ENCODE results near the gene AFG1L. TPM values are rescaled to one million over a fixed set of nuclear protein-coding genes. Genes with fewer than 3 reads are reported as not detected.

AFG1L gene
- total RNA-seq, 1 experiment from 2014 or later = 4.9 TPM

DNA sequence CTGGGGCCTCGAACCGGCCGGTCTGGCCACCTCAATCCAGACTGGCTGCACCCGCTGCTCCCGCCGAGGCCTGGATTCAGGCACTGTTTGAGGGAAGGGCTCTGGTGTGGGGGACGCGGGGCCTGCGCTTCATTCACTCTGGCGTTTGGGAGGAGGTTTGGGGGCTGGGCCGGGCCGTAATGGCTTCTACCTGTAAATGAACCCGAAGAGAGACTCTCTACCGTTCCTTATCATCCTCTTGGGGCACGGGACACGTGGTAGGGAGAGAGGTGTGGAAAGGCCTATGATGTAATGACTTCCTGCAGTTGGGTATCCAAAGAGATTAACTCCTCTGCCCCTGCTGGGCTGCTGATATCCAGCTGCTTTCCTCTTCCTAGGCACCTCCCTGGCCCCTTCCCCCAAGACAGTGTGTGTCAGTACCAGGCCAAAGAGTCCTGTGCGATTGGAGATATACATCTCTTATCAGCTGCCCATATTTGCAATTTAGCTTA is 267.7 kb downstream of the AFG1L start:
- Histone ChIP-seq H3K9me3 (ENCODE audit: control insufficient read depth in 1 of 2, insufficient read depth in 1 of 2, low read depth in 1 of 2, low read length in 2 of 2) (no peaks in the 10 kb centered on the region), H2AFZ (ENCODE audit: low read depth, low read length, poor library complexity, severe bottlenecking) (no peak overlapping the region), H3K27ac (ENCODE audit: low read depth, low read length) (peak overlapping the region; percentile 45), H3K27me3 (ENCODE audit: insufficient read depth, low read length) (no peaks in the 10 kb centered on the region), H3K9me2 (ENCODE audit: insufficient read depth) (no peaks in the 10 kb centered on the region), H3K4me1 (ENCODE audit: control insufficient read depth in 1 of 2, insufficient read depth in 2 of 2, low read length in 2 of 2) (peaks cover 43 to 56% of the 10 kb centered on the region in 2 experiments), H3K4me3 (replicated peaks in 1 of 2; ENCODE audit: low read depth in 1 of 2, low read length in 2 of 2) (peak overlapping the region; percentile 52 to 86), H3K9ac (ENCODE audit: low read length) (peak overlapping the region; percentile 77), H4K20me1 (ENCODE audit: insufficient read depth) (peaks cover 4% of the 10 kb centered on the region; the same call in 1 of the 2 replicates), H3K36me3 (ENCODE audit: control insufficient read depth in 1 of 2, insufficient read depth in 2 of 2, low read length in 2 of 2) (peaks cover 3 to 8% of the 10 kb centered on the region in 2 experiments; a peak in 2 of 4 replicates), H3K79me2 (ENCODE audit: insufficient read depth, low read length) (peaks cover 60% of the 10 kb centered on the region), H3K4me2 (ENCODE audit: low read length) (peak overlapping the region; percentile 92)
- no peak for TF ChIP-seq POLR2A (IDR thresholded peaks at IDR 0.05; ENCODE audit: borderline replicate concordance, extremely low read depth, insufficient read depth, insufficient read length)
- peak; percentile 18; the same call in 1 of the 2 replicates for TF ChIP-seq ZFX (IDR thresholded peaks at IDR 0.05)
- TF ChIP-seq, protein P1, sequence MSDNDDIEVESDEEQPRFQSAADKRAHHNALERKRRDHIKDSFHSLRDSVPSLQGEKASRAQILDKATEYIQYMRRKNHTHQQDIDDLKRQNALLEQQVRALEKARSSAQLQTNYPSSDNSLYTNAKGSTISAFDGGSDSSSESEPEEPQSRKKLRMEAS (IDR thresholded peaks at IDR 0.05) = no peak
- TF ChIP-seq ELF1 (IDR thresholded peaks at IDR 0.05; ENCODE audit: borderline replicate concordance, low read depth) = no peak
- TF ChIP-seq ZNF274 (IDR thresholded peaks at IDR 0.05; ENCODE audit: low read depth, low read length) = no peak
- no peak for TF ChIP-seq EGR1 (IDR thresholded peaks at IDR 0.05; ENCODE audit: low read depth)
- peak; percentile 51; the same call in 1 of the 2 replicates for TF ChIP-seq POLR2AphosphoS5 (IDR thresholded peaks at IDR 0.05; ENCODE audit: low read depth, low read length)
- RAD21 ChIA-PET (ENCODE audit: low non-redundant PET in 1 of 2, low total read pairs in 2 of 2, uncharacterized antibody in 2 of 2, unreplicated experiment in 2 of 2) = no interaction called here
- DNase-seq (ENCODE audit: low read depth, low spot score) (peak; percentile 69), ATAC-seq (no peak)
- POLR2A ChIA-PET = no interaction called here
- CTCF ChIA-PET = no interaction called here
- no TSS peak for BruUV-seq (replicated peaks)
- intact Hi-C loops (cut with micrococcal nuclease) = loop anchor here (5.0 kb wide), 2 partner anchors 110 to 820 kb away; partner anchors contain the start of gene CD164

DNA sequence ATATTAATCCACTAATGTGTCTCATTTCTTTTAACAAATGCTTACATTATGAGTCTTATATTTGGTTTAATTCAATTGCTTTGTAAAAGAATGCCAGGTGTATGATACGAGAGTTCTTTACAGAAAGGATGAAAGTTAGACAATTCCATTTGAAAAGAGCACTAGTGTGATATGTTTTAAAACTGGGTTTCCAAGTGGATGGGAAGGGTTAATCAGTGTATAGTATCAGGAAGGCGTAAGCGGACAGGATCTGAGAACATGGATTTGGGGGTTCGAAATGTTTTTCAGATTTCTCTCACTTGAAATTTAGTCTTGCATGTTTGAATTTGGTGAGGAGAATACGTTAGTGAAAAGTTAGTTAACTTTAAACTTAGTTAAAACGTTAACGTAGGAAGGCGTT is 268.4 kb downstream of the AFG1L start:
- DNase-seq (ENCODE audit: low read depth, low spot score) = no peak
- no peaks in the 10 kb centered on the region for H3K9me3 ChIP-seq (ENCODE audit: control insufficient read depth in 1 of 2, insufficient read depth in 1 of 2, low read depth in 1 of 2, low read length in 2 of 2)
- H3K27ac ChIP-seq (ENCODE audit: low read depth, low read length) = no peak overlapping the region; the same call in 1 of the 2 replicates
- TF ChIP-seq, protein P1 (IDR thresholded peaks at IDR 0.05) = no peak
- TF ChIP-seq JUND (IDR thresholded peaks at IDR 0.05) = no peak
- TF ChIP-seq EGR1 (IDR thresholded peaks at IDR 0.05; ENCODE audit: low read depth) = no peak
- TF ChIP-seq, protein P2, sequence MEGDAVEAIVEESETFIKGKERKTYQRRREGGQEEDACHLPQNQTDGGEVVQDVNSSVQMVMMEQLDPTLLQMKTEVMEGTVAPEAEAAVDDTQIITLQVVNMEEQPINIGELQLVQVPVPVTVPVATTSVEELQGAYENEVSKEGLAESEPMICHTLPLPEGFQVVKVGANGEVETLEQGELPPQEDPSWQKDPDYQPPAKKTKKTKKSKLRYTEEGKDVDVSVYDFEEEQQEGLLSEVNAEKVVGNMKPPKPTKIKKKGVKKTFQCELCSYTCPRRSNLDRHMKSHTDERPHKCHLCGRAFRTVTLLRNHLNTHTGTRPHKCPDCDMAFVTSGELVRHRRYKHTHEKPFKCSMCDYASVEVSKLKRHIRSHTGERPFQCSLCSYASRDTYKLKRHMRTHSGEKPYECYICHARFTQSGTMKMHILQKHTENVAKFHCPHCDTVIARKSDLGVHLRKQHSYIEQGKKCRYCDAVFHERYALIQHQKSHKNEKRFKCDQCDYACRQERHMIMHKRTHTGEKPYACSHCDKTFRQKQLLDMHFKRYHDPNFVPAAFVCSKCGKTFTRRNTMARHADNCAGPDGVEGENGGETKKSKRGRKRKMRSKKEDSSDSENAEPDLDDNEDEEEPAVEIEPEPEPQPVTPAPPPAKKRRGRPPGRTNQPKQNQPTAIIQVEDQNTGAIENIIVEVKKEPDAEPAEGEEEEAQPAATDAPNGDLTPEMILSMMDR (IDR thresholded peaks at IDR 0.05 in 2 of 3, conservative IDR thresholded peaks at IDR 0.05 in 1 of 3; ENCODE audit: borderline replicate concordance in 1 of 3, insufficient read depth in 1 of 3, low read depth in 2 of 3, low read length in 2 of 3) = no peak
- TF ChIP-seq TCF7L2 (IDR thresholded peaks at IDR 0.05; ENCODE audit: borderline replicate concordance, extremely low read depth, insufficient read depth, insufficient read length) = no peak
- no peak for TF ChIP-seq EZH2phosphoT487 (IDR thresholded peaks at IDR 0.05; ENCODE audit: borderline replicate concordance)
- no peak for TF ChIP-seq POLR2AphosphoS5 (IDR thresholded peaks at IDR 0.05; ENCODE audit: low read depth, low read length)
- no peak for TF ChIP-seq POLR2A (IDR thresholded peaks at IDR 0.05; ENCODE audit: borderline replicate concordance, extremely low read depth, insufficient read depth, insufficient read length)
- peaks cover 4% of the 10 kb centered on the region; the same call in 1 of the 2 replicates for H4K20me1 ChIP-seq (ENCODE audit: insufficient read depth)
- ChIA-PET CTCF (no interaction called here), RAD21 (ENCODE audit: low non-redundant PET in 1 of 2, low total read pairs in 2 of 2, uncharacterized antibody in 2 of 2, unreplicated experiment in 2 of 2) (no interaction called here), POLR2A (no interaction called here)
- no TSS peak for BruUV-seq (replicated peaks)
- peak overlapping the region; percentile 92 for H3K4me2 ChIP-seq (ENCODE audit: low read length)
- intact Hi-C loops (cut with micrococcal nuclease) = loop anchor here (5.0 kb wide), 2 partner anchors 109 to 819 kb away; partner anchors contain the start of gene CD164
- peaks cover 3 to 8% of the 10 kb centered on the region in 2 experiments; a peak in 2 of 4 replicates for H3K36me3 ChIP-seq (ENCODE audit: control insufficient read depth in 1 of 2, insufficient read depth in 2 of 2, low read length in 2 of 2)
- no peak overlapping the region for H2AFZ ChIP-seq (ENCODE audit: low read depth, low read length, poor library complexity, severe bottlenecking)
- ATAC-seq = no peak
- peaks cover 63% of the 10 kb centered on the region for H3K79me2 ChIP-seq (ENCODE audit: insufficient read depth, low read length)
- no peaks in the 10 kb centered on the region for H3K27me3 ChIP-seq (ENCODE audit: insufficient read depth, low read length)
- H3K4me3 ChIP-seq (replicated peaks in 1 of 2; ENCODE audit: low read depth in 1 of 2, low read length in 2 of 2) = peak overlapping the region in 1 of 2 experiments; percentile 86; a peak in 1 of 4 replicates
- H3K4me1 ChIP-seq (ENCODE audit: control insufficient read depth in 1 of 2, insufficient read depth in 2 of 2, low read length in 2 of 2) = peaks cover 43 to 54% of the 10 kb centered on the region in 2 experiments
- H3K9ac ChIP-seq (ENCODE audit: low read length) = no peak overlapping the region
- no peaks in the 10 kb centered on the region for H3K9me2 ChIP-seq (ENCODE audit: insufficient read depth)

Measured in HCT116 (cell line).